Heart right ventricle (tissue), 16 donors: Measurements from ENCODE around the gene PXYLP1. TPM values are rescaled to one million over a fixed set of nuclear protein-coding genes. Genes with fewer than 3 reads are reported as not detected.
A peak's percentile ranks its signal among the peaks of the same experiment; 100 is the strongest.

Experiments
- ATAC-seq, 8 donors: fragments of 200-7000 bp; cut with Tn5 transposase; one replicate each; pipeline ENCODE4 v1.9.1; 2020; ENCODE audit warnings: mild to moderate bottlenecking in 8 of 8, moderate library complexity in 8 of 8, moderate number of reproducible peaks in 1 of 8
- DNase-seq, 2 donors: peaks; one replicate each; pipeline ENCODE4 v3.0.0-alpha.2; 2020
- H3K27ac ChIP-seq, 10 donors: fragments of 200-600 bp; sonication (generic) in 2 of 10; one replicate each; pipeline versions ENCODE4 v1.5.0 to v1.8.0; 2020 to 2022; ENCODE audit warnings: mild to moderate bottlenecking in 3 of 10
- H3K27me3 ChIP-seq, 7 donors: fragments of 200-600 bp; one replicate each; pipeline ENCODE4 v1.8.0; 2021 to 2022; ENCODE audit warnings: mild to moderate bottlenecking in 2 of 7
- H3K36me3 ChIP-seq, 9 donors: fragments of 200-600 bp; sonication (generic) in 1 of 9; one replicate each; pipeline versions ENCODE4 v1.5.0 to v1.8.0; 2020 to 2022; ENCODE audit warnings: mild to moderate bottlenecking in 2 of 9
- H3K4me1 ChIP-seq, 9 donors: fragments of 200-600 bp; sonication (generic) in 1 of 9; one replicate each; pipeline versions ENCODE4 v1.5.0 to v1.8.0; 2020 to 2022; ENCODE audit warnings: mild to moderate bottlenecking in 4 of 9
- H3K4me3 ChIP-seq, 10 donors: fragments of 200-600 bp; sonication (generic) in 2 of 10; one replicate each; pipeline versions ENCODE4 v1.5.0 to v1.8.0; 2020 to 2022; ENCODE audit warnings: mild to moderate bottlenecking in 7 of 10, moderate library complexity in 2 of 10
- H3K9me3 ChIP-seq, 11 donors: fragments of 200-600 bp in 10 of 11; sonication (generic) in 2 of 11; one replicate each; pipeline versions ENCODE4 v1.5.0 to v1.8.0; 2013 to 2022; ENCODE audit warnings: mild to moderate bottlenecking in 2 of 11, control low read depth in 1 of 11, moderate library complexity in 1 of 11
- CTCF ChIP-seq, 9 donors: fragments of 200-600 bp; sonication (generic) in 2 of 9; IDR thresholded peaks; one replicate each; pipeline versions ENCODE4 v1.5.0 to v1.8.0; 2021 to 2022; ENCODE audit warnings: antibody characterized with exemption in 9 of 9, mild to moderate bottlenecking in 5 of 9, moderate library complexity in 1 of 9
- WGBS, 2 donors: extraction: QIAGEN DNeasy Blood & Tissue Kit; methylation state at CpG; one replicate each; pipeline ENCODE4 v1.1.7; 2013; ENCODE audit warnings: inconsistent platforms in 1 of 2; 5-methylcytosine and 5-hydroxymethylcytosine counted together
- intact Hi-C, 10 donors: fragments of 100-400 bp; cut with DNase I; formaldehyde crosslinking; loops; one replicate each; pipeline versions ENCODE4 v1.11.1 to v1.14.2; 2022
- polyA plus RNA-seq, 2 donors: library from polyadenylated mRNA; stranded (reverse); fragments of 200-250 nt; gene quantifications; one replicate each; pipeline ENCODE4 v1.2.3, GENCODE V29; 2013
- total RNA-seq, 10 donors: library from RNA; stranded (reverse); fragmentation: NEBNext Ultra II Directional in 3 of 10; extraction: Animal tissue kit (Norgen Biotek cat#: 25700) in 3 of 10; gene quantifications; one replicate each; pipeline versions ENCODE4 v1.2.1 to v1.2.4, GENCODE V29; 2021 to 2023
- donor health status: Arrhythmogenic right ventricular cardiomyopathy.
- donor health status: ischemic (EF 13 %, LVEDD 7.1; RV severe dilation, severe dysfunction).
- donor health status: healthy with polysubstance abuse.
- donor health status: DM: no; HTN: yes; CAD: no.
- donor health status: DM: no; HTN: no; CAD: no.
- donor health status: ischemic (EF 25% LVEDD 6.9; RV normal size, moderate dysfunction).
- donor health status: ischemic (EF 25% LVEDD 5.7; RV mildly dilated, moderate dysfunction).
- donor health status: healthy.
- donor health status: DM: yes; HTN: yes; CAD: no.
- donor health status: Ischemic cardiomyopathy.
- donor health status: ischemic (EF 35%, LVEDD 5.7; RV mildly dilated, moderate dysfunction).
- donor health status: nonischemic (EF 11% LVEDD 7.7; RV severe dilation, severe dysfunction).
- donor health status: DM: yes; HTN: yes; CAD: no.
- donor health status: PGD.
- donor health status: ischemic (EF 29% LVEDD 5.4; RV normal size, mild dysfunction).
- donor health status: nonischemic (EF 23%, LVEDD 6.1; RV moderate dilation, normal function).

PXYLP1 gene
- total and polyA plus RNA-seq, 12 donors = 8.7 to 33.5 (median 17.9) TPM

- no peak for DNase-seq
- Histone ChIP-seq H3K27me3 (no peaks in the 10 kb centered on the region), H3K27ac (peak overlapping the region in 1 of 10 donors; percentile 20), H3K4me3 (no peak overlapping the region), H3K4me1 (peaks cover 0 to 40% (median 20%) of the 10 kb centered on the region in 9 donors), H3K9me3 (no peaks in the 10 kb centered on the region), H3K36me3 (peaks cover 0 to 12% (median 0%) of the 10 kb centered on the region in 9 donors)
- TF ChIP-seq CTCF (IDR thresholded peaks at IDR 0.05) = no peak
- intact Hi-C loops = loop anchor here in 4 of 10 donors (5.0 kb wide), 2 partner anchors 38 to 43 kb away; partner anchors contain the start of gene PXYLP1 (in 3 of the 4)
- ATAC-seq = peak in 2 of 8 donors; percentile 20 to 61
- 91 to 94% methylated on average over 1 of the region's 1 CpG for WGBS, 2 donors
Observed at GRCh38 chr3:141275032-141275422, 43.4 kb downstream of the PXYLP1 start.

- Histone ChIP-seq H3K9me3 (no peaks in the 10 kb centered on the region), H3K27ac (peak overlapping the region in 1 of 10 donors; percentile 20), H3K27me3 (no peaks in the 10 kb centered on the region), H3K36me3 (peaks cover 0 to 17% (median 0%) of the 10 kb centered on the region in 9 donors), H3K4me1 (peaks cover 0 to 39% (median 22%) of the 10 kb centered on the region in 9 donors), H3K4me3 (no peak overlapping the region)
- ATAC-seq (no peak), DNase-seq (no peak)
- intact Hi-C loops = loop anchor here in 4 of 10 donors (5.0 kb wide), 2 partner anchors 38 to 43 kb away; partner anchors contain the start of gene PXYLP1 (in 3 of the 4)
- no peak for TF ChIP-seq CTCF (IDR thresholded peaks at IDR 0.05)
- WGBS, 2 donors = 52 to 68% methylated on average over 2 of the region's 2 CpGs
Observed at GRCh38 chr3:141275511-141275910, 43.9 kb downstream of the PXYLP1 start.

GRCh38 chr3:141275973-141276372 lies 44.3 kb downstream of the PXYLP1 start:
- intact Hi-C loops = loop anchor here in 4 of 10 donors (5.0 kb wide), 2 partner anchors 39 to 44 kb away; partner anchors contain the start of gene PXYLP1 (in 3 of the 4)

GRCh38 chr3:141276398-141276797 lies 44.8 kb downstream of the PXYLP1 start:
- ATAC-seq = no peak

More at GRCh38 chr3:141275973-141276372, 44.3 kb downstream of the PXYLP1 start:
- Histone ChIP-seq H3K27me3 (no peaks in the 10 kb centered on the region), H3K4me3 (no peak overlapping the region), H3K27ac (no peak overlapping the region), H3K9me3 (no peaks in the 10 kb centered on the region), H3K4me1 (peaks cover 0 to 41% (median 26%) of the 10 kb centered on the region in 9 donors), H3K36me3 (peaks cover 0 to 21% (median 0%) of the 10 kb centered on the region in 9 donors)
- no peak for DNase-seq
- TF ChIP-seq CTCF (IDR thresholded peaks at IDR 0.05) = no peak
- 96 to 97% methylated on average over 7 of the region's 7 CpGs for WGBS, 2 donors
- ATAC-seq = no peak

More at GRCh38 chr3:141276398-141276797, 44.8 kb downstream of the PXYLP1 start:
- H3K36me3 ChIP-seq = peaks cover 0 to 23% (median 0%) of the 10 kb centered on the region in 9 donors
- intact Hi-C loops = loop anchor here in 4 of 10 donors (5.0 kb wide), 2 partner anchors 39 to 44 kb away; partner anchors contain the start of gene PXYLP1 (in 3 of the 4)
- 69 to 75% methylated on average over 9 of the region's 9 CpGs for WGBS, 2 donors
- H3K4me1 ChIP-seq = peaks cover 0 to 38% (median 26%) of the 10 kb centered on the region in 9 donors
- no peak overlapping the region for H3K27ac ChIP-seq
- no peaks in the 10 kb centered on the region for H3K27me3 ChIP-seq
- H3K4me3 ChIP-seq = no peak overlapping the region
- no peak for DNase-seq
- no peaks in the 10 kb centered on the region for H3K9me3 ChIP-seq
- no peak for TF ChIP-seq CTCF (IDR thresholded peaks at IDR 0.05)
